Ascending aorta (tissue), 2 donors: ENCODE data around the gene ACD. TPM values are rescaled to one million over a fixed set of nuclear protein-coding genes. Genes with fewer than 3 reads are reported as not detected.

ENCODE experiments used
- DNase-seq, 2 donors: peaks; one replicate each; pipeline ENCODE4 v3.0.0-alpha.2; 2019; ENCODE audit warnings: low spot score in 2 of 2
- H3K27ac ChIP-seq, 2 donors: fragments of 200-600 bp; sonication (generic); one replicate each; pipeline ENCODE4 v1.5.1; 2016 to 2017; ENCODE audit warnings: mild to moderate bottlenecking in 1 of 2
- H3K27me3 ChIP-seq: fragments of 200-600 bp; sonication (generic); one replicate; pipeline ENCODE4 v1.5.1; 2017
- H3K36me3 ChIP-seq, 2 donors: fragments of 200-600 bp; sonication (generic); one replicate each; pipeline ENCODE4 v1.5.1; 2016
- H3K4me1 ChIP-seq, 2 donors: fragments of 200-600 bp; sonication (generic); one replicate each; pipeline ENCODE4 v1.5.1; 2016 to 2017; ENCODE audit warnings: mild to moderate bottlenecking in 1 of 2
- H3K4me3 ChIP-seq, 2 donors: fragments of 200-600 bp; sonication (generic); one replicate each; pipeline ENCODE4 v1.5.1; 2016 to 2017; ENCODE audit warnings: mild to moderate bottlenecking in 1 of 2
- H3K9me3 ChIP-seq, 2 donors: fragments of 200-600 bp; sonication (generic); one replicate each; pipeline ENCODE4 v1.5.1; 2016
- CTCF ChIP-seq, 3 experiments: fragments of 200-600 bp in 2 of 3; fragments of 450-650 bp in 1 of 3; sonication (generic) in 2 of 3; IDR thresholded peaks; one replicate each; pipeline ENCODE4 v1.5.1; 2016 to 2019; ENCODE audit warnings: antibody characterized with exemption in 3 of 3, mild to moderate bottlenecking in 1 of 3, moderate library complexity in 1 of 3
- intact Hi-C: fragments of 100-400 bp; cut with DNase I; formaldehyde crosslinking; loops from one replicate; pipeline ENCODE4 v1.15.1; 2023
- total RNA-seq: library from RNA; depleted of rRNA; stranded (reverse); fragments of >200 nt; gene quantifications from one replicate; pipeline ENCODE4 v1.1.0, GENCODE V29; 2016

Gene ACD
- total RNA-seq, 1 donor from 2014 or later = 14.5 TPM

GRCh38 chr16:67672306-67672705, 12.2 kb upstream of the ACD start:
- intact Hi-C loops = no loop called here
- H3K4me1 ChIP-seq = peaks cover 3 to 5% of the 10 kb centered on the region in 2 donors
- peak overlapping the region in 1 of 2 donors; percentile 82 for H3K27ac ChIP-seq

GRCh38 chr16:67669499-67670101, 9.5 kb upstream of the ACD start:
- Histone ChIP-seq H3K9me3 (no peaks in the 10 kb centered on the region), H3K4me3 (no peak overlapping the region), H3K27ac (no peak overlapping the region), H3K27me3 (no peaks in the 10 kb centered on the region), H3K4me1 (peaks cover 9 to 20% of the 10 kb centered on the region in 2 donors), H3K36me3 (no peaks in the 10 kb centered on the region)
- TF ChIP-seq CTCF (IDR thresholded peaks at IDR 0.05) = no peak
- no peak for DNase-seq
- intact Hi-C loops = loop anchor here (10.0 kb wide), 1 partner anchor 425 kb away; the partner anchor contains the start of genes FHOD1 and SLC9A5

More at GRCh38 chr16:67672306-67672705, 12.2 kb upstream of the ACD start:
- H3K36me3 ChIP-seq = peaks cover 0 to 2% of the 10 kb centered on the region in 2 donors
- H3K9me3 ChIP-seq = no peaks in the 10 kb centered on the region
- no peak for DNase-seq
- no peaks in the 10 kb centered on the region for H3K27me3 ChIP-seq
- TF ChIP-seq CTCF (IDR thresholded peaks at IDR 0.05) = no peak
- H3K4me3 ChIP-seq = no peak overlapping the region

GRCh38 chr16:67668495-67669157, 8.6 kb upstream of the ACD start:
- Histone ChIP-seq H3K9me3 (no peaks in the 10 kb centered on the region), H3K4me3 (no peak overlapping the region), H3K4me1 (peaks cover 9 to 20% of the 10 kb centered on the region in 2 donors), H3K27ac (peak overlapping the region in 1 of 2 donors; percentile 91), H3K27me3 (no peaks in the 10 kb centered on the region), H3K36me3 (no peaks in the 10 kb centered on the region)
- TF ChIP-seq CTCF (IDR thresholded peaks at IDR 0.05) = no peak
- DNase-seq = no peak
- intact Hi-C loops = loop anchor here (1.0 to 10.0 kb wide), 4 partner anchors 9 to 424 kb away; partner anchors contain the start of genes CTCF, FHOD1 and SLC9A5

GRCh38 chr16:67667817-67668494, 7.9 kb upstream of the ACD start:
- TF ChIP-seq CTCF (IDR thresholded peaks at IDR 0.05) = peak; percentile 90 to 92 (median 92)
- no peaks in the 10 kb centered on the region for H3K9me3 ChIP-seq
- no peaks in the 10 kb centered on the region for H3K27me3 ChIP-seq
- no peaks in the 10 kb centered on the region for H3K36me3 ChIP-seq
- DNase-seq = peak; percentile 66 to 95
- peak overlapping the region; percentile 88 to 97 for H3K4me3 ChIP-seq
- intact Hi-C loops = loop anchor here (1.0 to 10.0 kb wide), 4 partner anchors 9 to 423 kb away; partner anchors contain the start of genes CTCF, FHOD1 and SLC9A5
- H3K27ac ChIP-seq = peak overlapping the region; percentile 91
- H3K4me1 ChIP-seq = peaks cover 9 to 20% of the 10 kb centered on the region in 2 donors

- Histone ChIP-seq H3K4me3 (peak overlapping the region; percentile 88 to 97), H3K27me3 (no peaks in the 10 kb centered on the region), H3K27ac (peak overlapping the region; percentile 91), H3K36me3 (no peaks in the 10 kb centered on the region), H3K9me3 (no peaks in the 10 kb centered on the region), H3K4me1 (peaks cover 9 to 20% of the 10 kb centered on the region in 2 donors)
- no peak for TF ChIP-seq CTCF (IDR thresholded peaks at IDR 0.05)
- DNase-seq = no peak
- intact Hi-C loops = loop anchor here (10.0 kb wide), 1 partner anchor 423 kb away; the partner anchor contains the start of genes FHOD1 and SLC9A5
Measured at GRCh38 chr16:67667453-67667816, 7.4 kb upstream of the ACD start.
